HG03432 (cell line): Measurements from ENCODE around the gene LILRB3.
"Not testable (repeated sequence)": the region's sequence is repeated elsewhere in the genome, so short reads cannot be mapped to it uniquely, and the experiment has no call there.

Experiments
- ATAC-seq: cut with Tn5 transposase; IDR thresholded peaks from one replicate; pipeline ENCODE4 v1.9.1; 2021; ENCODE audit warnings: mild to moderate bottlenecking, moderate library complexity; ENCODE audit not compliant: unreplicated experiment

The LILRB3 gene

DNA sequence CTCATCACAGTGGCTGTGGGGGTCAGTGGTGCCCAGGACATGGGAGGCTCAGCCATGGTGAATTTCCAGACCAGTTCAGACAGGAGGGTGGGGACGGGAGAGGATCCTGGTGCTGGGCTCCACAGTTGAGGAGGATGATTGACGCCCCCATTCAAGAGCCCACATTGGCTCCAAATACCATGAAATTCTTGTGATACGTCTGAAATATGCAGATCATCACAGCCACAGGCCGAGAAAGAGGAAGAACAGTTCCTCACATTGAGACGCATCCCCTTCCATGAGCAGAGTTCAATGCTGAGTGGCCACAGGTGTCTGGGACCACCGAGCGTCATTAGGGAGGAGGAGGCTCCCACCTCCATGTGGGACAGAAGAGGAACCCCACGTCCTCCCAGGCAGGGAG, 21.0 kb upstream of the LILRB3 start:
- ATAC-seq, result not testable (repeated sequence)

GRCh38 chr19:54242646-54243045, 19.8 kb upstream of the LILRB3 start, which contains the start of gene LILRA6:
Gene LILRA6 (minus strand): TSS chr19:54242790.
- ATAC-seq, result not testable (repeated sequence)

GRCh38 chr19:54242234-54242633, 19.4 kb upstream of the LILRB3 start:
- ATAC-seq, result not testable (repeated sequence)

DNA sequence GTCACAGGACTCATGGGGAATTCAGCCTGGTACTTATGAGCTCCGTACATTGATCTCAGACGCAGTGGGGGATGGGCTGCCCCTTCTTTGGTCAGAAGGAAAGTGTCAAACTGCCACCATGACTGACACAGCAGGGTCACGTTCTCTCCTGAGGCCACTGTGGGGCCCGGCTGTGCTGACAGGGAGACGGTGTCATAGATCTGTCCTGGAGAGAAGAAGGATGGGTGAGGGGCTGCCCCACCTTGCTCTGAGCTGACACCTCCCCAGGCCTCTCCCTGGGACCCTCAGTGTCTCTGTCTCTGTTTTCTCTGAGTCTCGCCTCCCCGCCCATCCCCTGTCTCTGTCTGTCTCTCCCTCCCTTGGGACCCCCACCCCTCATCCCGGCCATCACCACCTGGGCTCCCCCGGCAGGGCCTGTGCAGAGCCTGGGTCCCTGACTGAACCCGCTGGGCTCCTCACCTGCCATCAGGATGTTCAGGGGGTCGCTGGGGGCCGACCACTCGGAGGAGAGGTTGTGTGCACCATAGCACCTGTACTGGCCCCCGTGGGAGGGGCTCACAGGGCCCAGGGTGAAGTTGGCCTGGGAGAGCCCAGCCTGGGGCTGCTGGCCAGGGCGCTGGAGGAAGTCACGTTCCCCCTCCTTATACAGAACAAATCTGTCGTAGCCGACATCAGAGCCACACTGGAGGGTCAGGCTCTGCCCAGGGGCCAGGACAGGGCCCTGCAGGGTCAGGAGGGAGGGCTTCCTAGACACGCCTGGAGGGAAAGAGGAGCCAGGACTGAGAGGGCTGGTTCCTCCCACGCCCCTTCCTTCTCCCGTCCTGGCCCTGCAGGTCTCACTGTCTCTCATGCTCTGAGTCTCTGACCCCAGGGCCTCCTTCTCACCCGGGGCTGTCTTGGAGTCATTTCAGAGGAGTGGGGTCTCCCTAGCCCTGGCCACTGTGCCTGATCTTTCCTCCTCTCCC, 17.8 kb upstream of the LILRB3 start:
- ATAC-seq, result not testable (repeated sequence)

GRCh38 chr19:54239491-54240371, 16.9 kb upstream of the LILRB3 start:
- not testable (repeated sequence) for ATAC-seq

DNA sequence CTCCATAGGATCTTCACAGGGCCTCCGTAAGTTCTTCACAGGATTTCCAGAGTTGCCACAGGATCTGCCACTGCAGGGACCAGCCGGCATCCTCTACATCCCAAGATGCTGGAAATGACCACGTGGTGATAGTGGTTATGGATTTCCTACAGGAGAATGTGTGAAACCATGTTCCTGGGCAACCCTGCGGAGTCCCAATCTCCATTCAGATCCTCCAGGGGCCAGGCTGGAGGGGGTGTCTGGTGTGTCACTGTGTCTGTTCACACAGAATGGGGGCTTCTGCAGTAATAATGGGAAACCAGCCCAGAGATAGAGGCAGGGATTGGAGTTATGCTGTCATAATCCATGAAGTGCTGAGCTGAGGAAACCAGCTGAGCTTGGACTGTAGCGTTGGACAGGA, 11.1 kb upstream of the LILRB3 start:
- ATAC-seq, result no peak

GRCh38 chr19:54231077-54231931, 8.5 kb upstream of the LILRB3 start:
- no peak for ATAC-seq

- ATAC-seq, result no peak
Observed at GRCh38 chr19:54230031-54230430, 7.2 kb upstream of the LILRB3 start.

- no peak for ATAC-seq
Observed at GRCh38 chr19:54229146-54229545, 6.3 kb upstream of the LILRB3 start.

GRCh38 chr19:54224619-54225018, 1.8 kb upstream of the LILRB3 start:
- ATAC-seq, result not testable (repeated sequence)

- not testable (repeated sequence) for ATAC-seq
Observed at GRCh38 chr19:54223937-54224281, 1.1 kb upstream of the LILRB3 start.

- not testable (repeated sequence) for ATAC-seq
Observed at GRCh38 chr19:54223277-54223936, 600 bp upstream of the LILRB3 start.

- not testable (repeated sequence) for ATAC-seq
Observed at GRCh38 chr19:54221947-54222346, 860 bp downstream of the LILRB3 start.

DNA sequence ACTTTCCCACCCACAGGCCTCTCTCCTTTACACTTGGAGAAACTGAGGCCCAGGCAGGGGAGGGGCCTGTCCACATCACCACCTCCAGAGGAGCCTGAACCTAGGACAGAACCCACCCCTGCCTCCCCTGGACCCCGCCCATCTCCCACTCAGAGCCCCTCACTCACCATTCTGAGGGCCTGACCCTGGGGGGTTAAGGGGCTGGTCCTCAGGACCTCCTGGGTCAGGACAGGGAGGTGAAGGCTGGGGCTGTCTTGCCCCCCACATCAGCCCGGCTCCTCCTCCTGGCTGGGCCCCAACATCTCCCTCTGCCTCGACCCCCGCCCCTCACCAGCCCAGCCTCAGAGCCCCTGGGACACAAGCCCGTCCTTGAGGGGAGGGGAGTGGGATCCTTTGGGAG, 3.1 kb downstream of the LILRB3 start:
- ATAC-seq, result not testable (repeated sequence)

DNA sequence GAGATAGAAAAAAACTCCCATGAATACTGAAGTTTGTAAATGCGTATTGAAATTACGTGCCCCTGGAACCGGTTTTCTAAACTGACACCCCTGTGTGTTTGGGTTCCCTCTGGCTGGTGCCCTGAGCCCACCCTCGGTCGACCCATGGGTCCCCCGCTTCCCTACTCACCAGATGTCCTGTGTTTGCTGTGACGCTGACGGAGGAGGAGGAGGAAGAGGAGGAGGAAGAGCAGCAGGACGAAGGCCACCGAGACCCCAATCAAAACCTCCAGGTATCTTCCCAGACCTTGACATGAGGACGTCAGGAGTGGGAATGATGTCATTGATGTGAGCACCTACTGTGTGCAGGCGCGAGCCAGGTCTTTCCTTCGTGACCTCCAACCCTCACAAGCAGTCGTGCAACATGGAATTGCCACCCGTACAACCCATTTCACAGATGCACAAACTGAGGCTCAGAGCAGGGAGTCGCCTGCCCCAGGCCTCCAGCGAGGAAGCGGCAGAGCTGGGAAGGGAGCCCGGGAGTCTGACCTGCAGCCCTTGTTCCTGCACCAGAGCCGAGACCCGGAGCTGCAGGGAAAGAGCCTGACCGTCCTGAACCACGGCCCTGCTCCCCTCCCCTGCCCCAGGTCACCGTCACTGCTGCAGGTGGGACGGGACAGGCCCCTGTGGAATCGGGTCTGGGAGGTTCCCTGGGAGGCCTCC, 3.7 kb downstream of the LILRB3 start:
- ATAC-seq, result no peak

GRCh38 chr19:54218259-54218658, 4.5 kb downstream of the LILRB3 start:
- no peak for ATAC-seq

- not testable (repeated sequence) for ATAC-seq
Observed at GRCh38 chr19:54217517-54218247, 5.1 kb downstream of the LILRB3 start.

DNA sequence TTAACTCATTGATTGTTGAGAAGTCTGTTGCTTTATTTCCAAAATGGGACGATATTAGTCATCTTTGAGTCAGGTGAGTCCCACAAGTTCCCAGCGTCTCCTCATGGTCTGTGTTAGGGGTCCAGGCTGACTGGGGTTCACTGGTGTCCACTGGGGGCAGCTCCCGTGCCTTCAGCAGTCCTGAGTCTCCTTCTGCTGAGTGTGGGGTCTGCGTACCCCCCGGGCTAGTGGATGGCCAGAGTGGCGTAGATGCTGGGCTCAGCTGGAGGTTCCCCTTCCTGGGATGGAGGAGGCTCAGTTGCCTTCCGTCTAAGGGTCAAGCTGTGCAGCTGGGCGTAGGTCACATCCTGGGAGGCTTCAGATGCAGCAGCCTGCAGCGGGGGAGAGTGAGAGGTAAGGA, 5.9 kb downstream of the LILRB3 start:
- ATAC-seq, result no peak

DNA sequence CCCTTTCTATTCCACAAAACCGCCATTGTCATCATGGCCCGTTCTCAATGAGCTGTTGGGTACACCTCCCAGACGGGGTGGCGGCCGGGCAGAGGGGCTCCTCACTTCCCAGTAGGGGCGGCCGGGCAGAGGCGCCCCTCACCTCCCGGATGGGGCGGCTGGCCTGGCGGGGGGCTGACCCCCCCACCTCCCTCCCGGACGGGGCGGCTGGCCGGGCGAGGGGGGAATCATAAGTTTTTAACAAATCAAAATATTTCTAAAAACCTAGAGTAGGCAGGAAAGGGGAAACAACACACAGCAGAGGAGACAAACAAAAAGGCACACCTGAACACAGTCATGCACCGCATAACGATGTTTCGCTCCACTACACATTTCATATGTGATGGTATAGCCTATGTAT, 8.1 kb downstream of the LILRB3 start:
- ATAC-seq, result not testable (repeated sequence)
